Endothelial cell of umbilical vein (primary cell): Measurements from ENCODE around the gene SLC38A8. TPM values are rescaled to one million over a fixed set of nuclear protein-coding genes. Genes with fewer than 3 reads are reported as not detected.

Experiments
- BruUV-seq: library from RNA; stranded (reverse); fragments of 400-500 nt; replicated peaks from 2 replicates; lab custom pipeline; 2021; lab: Mats Ljungman, UMichigan
- CTCF ChIA-PET: fragments of 300-600, 350-600 bp; sonication (Branson Sonifier 250); formaldehyde crosslinking; loops from one replicate; lab custom pipeline; 2021; ENCODE audit warnings: antibody characterized with exemption, inconsistent platforms; lab: Charles Lee
- POLR2A ChIA-PET: fragments of 300-600, 350-600 bp; sonication (Branson Sonifier 250); formaldehyde crosslinking; loops from one replicate; lab custom pipeline; 2021; ENCODE audit warnings: antibody characterized with exemption, inconsistent platforms; lab: Charles Lee
- DNase-seq: peaks from one replicate; pipeline ENCODE4 v3.0.0-alpha.2; 2011; ENCODE audit warnings: low read depth, low spot score
- FAIRE-seq: peaks from 2 replicates; lab custom pipeline; 2011; peaks lifted over from hg19 to GRCh38; lab: Jason Lieb, UNC
- H2AFZ ChIP-seq: 2 replicates; pipeline ENCODE4 v1.6.0; 2012; ENCODE audit warnings: low read depth, low read length, control low read depth, inconsistent platforms
- H3K27ac ChIP-seq: 2 replicates; pipeline ENCODE4 v1.5.1; 2011; ENCODE audit warnings: low read depth, mild to moderate bottlenecking, control low read depth, low read length, moderate library complexity; ENCODE audit not compliant: insufficient read depth
- H3K27me3 ChIP-seq, 2 experiments: 2 replicates each; pipeline versions ENCODE4 v1.6.0 to v1.6.1; 2011; ENCODE audit warnings: low read length in 2 of 2, mixed read lengths in 1 of 2; ENCODE audit not compliant: control insufficient read depth in 2 of 2, insufficient read depth in 2 of 2
- H3K36me3 ChIP-seq, 2 experiments: 2 replicates in 1 of 2; 3 replicates in 1 of 2; pipeline ENCODE4 v1.5.1; 2011; ENCODE audit warnings: low read length in 2 of 2, mild to moderate bottlenecking in 1 of 2, moderate library complexity in 1 of 2; ENCODE audit not compliant: control insufficient read depth in 2 of 2, insufficient read depth in 2 of 2; ENCODE audit errors: extremely low read depth in 1 of 2
- H3K4me1 ChIP-seq: 3 replicates; pipeline ENCODE4 v1.5.1; 2011; ENCODE audit warnings: mild to moderate bottlenecking, low read length; ENCODE audit not compliant: control insufficient read depth, insufficient read depth; ENCODE audit errors: extremely low read depth
- H3K4me2 ChIP-seq: 2 replicates; pipeline ENCODE4 v1.6.1; 2011; ENCODE audit warnings: low read length, control low read depth, mixed read lengths; ENCODE audit not compliant: insufficient read depth
- H3K4me3 ChIP-seq, 3 experiments: fragments of 200-600 bp in 1 of 3; sonication (generic), shearing (Covaris generic) in 1 of 3; replicated peaks in 1 of 3; 2 replicates each; pipeline ENCODE4 v1.5.1; 2011 to 2016; ENCODE audit warnings: control low read depth in 3 of 3, low read length in 3 of 3, mild to moderate bottlenecking in 2 of 3, inconsistent platforms in 1 of 3, low read depth in 1 of 3, moderate library complexity in 1 of 3; ENCODE audit not compliant: insufficient read depth in 1 of 3
- H3K79me2 ChIP-seq: 2 replicates; pipeline ENCODE4 v1.6.0; 2012; ENCODE audit warnings: low read length, inconsistent platforms; ENCODE audit not compliant: control insufficient read depth, insufficient read depth
- H3K9ac ChIP-seq: replicated peaks from 2 replicates; pipeline ENCODE3; 2011; ENCODE audit warnings: low read length, control low read depth; ENCODE audit not compliant: insufficient read depth; ENCODE audit errors: extremely low read depth
- H3K9me1 ChIP-seq: replicated peaks from 3 replicates; pipeline ENCODE4 v1.6.0; 2011; ENCODE audit warnings: mild to moderate bottlenecking, low read length; ENCODE audit not compliant: control insufficient read depth, insufficient read depth; ENCODE audit errors: extremely low read depth
- H3K9me3 ChIP-seq: replicated peaks from 2 replicates; pipeline ENCODE4 v1.5.1; 2012; ENCODE audit warnings: low read length, inconsistent platforms; ENCODE audit not compliant: control insufficient read depth, insufficient read depth
- H4K20me1 ChIP-seq: replicated peaks from 2 replicates; pipeline ENCODE3; 2011; ENCODE audit warnings: mild to moderate bottlenecking, low read length; ENCODE audit not compliant: control insufficient read depth, insufficient read depth; ENCODE audit errors: extremely low read depth
- EZH2 ChIP-seq: IDR thresholded peaks from 2 replicates; pipeline ENCODE4 v1.6.1; 2012; ENCODE audit warnings: borderline replicate concordance, low read depth, mild to moderate bottlenecking, moderate library complexity, low read length, inconsistent platforms; ENCODE audit not compliant: severe bottlenecking
- GATA2 ChIP-seq: IDR thresholded peaks from 2 replicates; pipeline ENCODE4 v1.7.0; 2011; ENCODE audit warnings: low read depth, mild to moderate bottlenecking, moderate library complexity, mixed read lengths, low read length; ENCODE audit not compliant: insufficient read length, insufficient read depth
- JUN ChIP-seq: IDR thresholded peaks from 2 replicates; pipeline ENCODE4 v1.6.1; 2011; ENCODE audit warnings: borderline replicate concordance, low read depth; ENCODE audit not compliant: insufficient read length, insufficient read depth
- POLR2A ChIP-seq: IDR thresholded peaks from 2 replicates; pipeline ENCODE4 v1.6.1; 2012; ENCODE audit warnings: low read depth, mild to moderate bottlenecking, control low read depth, low read length
- POLR2AphosphoS5 ChIP-seq: IDR thresholded peaks from 2 replicates; pipeline ENCODE4 v1.6.1; 2012; ENCODE audit warnings: low read depth, mild to moderate bottlenecking, control low read depth, low read length, moderate library complexity; ENCODE audit not compliant: insufficient read depth
- dilution Hi-C: fragments of 300-500 bp; cut with MboI; formaldehyde crosslinking; loops from one replicate; pipeline ENCODE4 v1.15.0; 2019; ENCODE audit warnings: low sequenced_read_pairs; ENCODE audit not compliant: extremely low pct_ligation_motif_present
- intact Hi-C: fragments of 100-400 bp; cut with micrococcal nuclease; formaldehyde crosslinking; loops from one replicate; pipeline ENCODE4 v1.10.0; 2022
- polyA plus RNA-seq, 4 experiments: library from polyadenylated mRNA; depleted of rRNA in 3 of 4; stranded (reverse) in 3 of 4; unstranded in 1 of 4; fragments of >200 nt; gene quantifications; 2 replicates each; pipeline versions ENCODE4 v1.2.1 to v1.2.3, GENCODE V29; 2011 to 2012; ENCODE audit warnings: missing spikeins in 1 of 4
- total RNA-seq: library from RNA; stranded (reverse); gene quantifications from 2 replicates; pipeline ENCODE4 v1.2.3, GENCODE V29; 2021
- TF ChIP-seq, protein P1 (sequence below), 2 donors: IDR thresholded peaks; 1 replicate in 1 of 2; 2 replicates in 1 of 2; pipeline ENCODE4 v1.5.1; 2011; ENCODE audit warnings: low read length in 2 of 2, mild to moderate bottlenecking in 2 of 2, moderate library complexity in 2 of 2, control low read depth in 1 of 2, inconsistent platforms in 1 of 2, low read depth in 1 of 2; ENCODE audit not compliant: insufficient read depth in 1 of 2; ENCODE audit errors: extremely low read depth in 1 of 2
- TF ChIP-seq, protein P2 (sequence below): IDR thresholded peaks from 2 replicates; pipeline ENCODE4 v1.6.1; 2011; ENCODE audit not compliant: insufficient read depth, insufficient read length

The SLC38A8 gene
- total and polyA plus RNA-seq, 2 donors (not counting 3 experiments of a cell fraction or from before 2014, with no cell fraction given) = not detected

DNA sequence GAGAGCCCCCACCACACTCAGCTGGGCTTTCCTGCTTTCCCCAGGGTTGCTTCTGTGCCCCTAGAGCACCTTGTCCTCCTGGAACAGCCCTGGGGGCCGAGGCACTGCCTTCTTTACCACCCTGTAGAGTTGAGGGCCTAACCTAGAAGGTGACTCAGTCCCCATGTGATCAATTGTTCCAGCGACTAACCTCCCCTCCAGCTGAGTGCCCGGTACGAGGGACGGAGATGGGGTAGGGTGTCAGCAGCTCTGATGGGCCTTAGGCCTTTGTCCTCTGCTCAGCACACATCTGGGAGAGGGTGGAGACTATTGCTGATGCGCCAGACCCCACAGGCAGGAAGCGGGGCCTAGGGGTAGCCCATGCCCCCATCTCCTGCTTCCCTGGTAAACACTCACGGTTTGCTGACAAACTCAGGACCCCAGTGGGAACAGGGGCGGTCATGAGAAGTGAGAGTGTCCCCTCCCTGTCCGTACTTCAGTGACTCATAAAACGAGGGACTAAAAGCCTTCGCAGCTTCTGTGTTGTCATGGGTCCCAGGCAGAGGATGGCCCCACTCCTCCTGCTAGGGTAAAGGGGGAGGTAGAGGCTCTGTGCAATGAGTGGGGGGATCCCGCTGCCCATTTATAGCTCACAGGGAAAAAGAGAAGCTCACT, 41.5 kb downstream of the SLC38A8 start:
- FAIRE-seq = no peak

More for the DNA sequence above, 41.5 kb downstream of the SLC38A8 start:
- CTCF ChIA-PET = interaction anchor here (1.4 kb wide), 1 partner anchor 23 kb away, joined by 4 read pairs; no protein-coding TSS in a partner anchor
- intact Hi-C loops (no loop called here), dilution Hi-C loops (no loop called here)
- no TSS peak for BruUV-seq
- Histone ChIP-seq H3K9me3 (no peaks in the 10 kb centered on the region), H3K9me1 (no peaks in the 10 kb centered on the region), H4K20me1 (no peaks in the 10 kb centered on the region), H3K79me2 (no peaks in the 10 kb centered on the region), H2AFZ (no peak overlapping the region), H3K9ac (no peak overlapping the region), H3K4me1 (no peaks in the 10 kb centered on the region), H3K4me2 (no peak overlapping the region), H3K36me3 (no peaks in the 10 kb centered on the region), H3K4me3 (no peak overlapping the region), H3K27ac (no peak overlapping the region), H3K27me3 (peaks cover 0 to 1% of the 10 kb centered on the region in 2 experiments)
- no peak for DNase-seq
- TF ChIP-seq EZH2 (no peak), GATA2 (no peak), POLR2A (no peak), POLR2AphosphoS5 (no peak), JUN (no peak)
- TF ChIP-seq, protein P1, sequence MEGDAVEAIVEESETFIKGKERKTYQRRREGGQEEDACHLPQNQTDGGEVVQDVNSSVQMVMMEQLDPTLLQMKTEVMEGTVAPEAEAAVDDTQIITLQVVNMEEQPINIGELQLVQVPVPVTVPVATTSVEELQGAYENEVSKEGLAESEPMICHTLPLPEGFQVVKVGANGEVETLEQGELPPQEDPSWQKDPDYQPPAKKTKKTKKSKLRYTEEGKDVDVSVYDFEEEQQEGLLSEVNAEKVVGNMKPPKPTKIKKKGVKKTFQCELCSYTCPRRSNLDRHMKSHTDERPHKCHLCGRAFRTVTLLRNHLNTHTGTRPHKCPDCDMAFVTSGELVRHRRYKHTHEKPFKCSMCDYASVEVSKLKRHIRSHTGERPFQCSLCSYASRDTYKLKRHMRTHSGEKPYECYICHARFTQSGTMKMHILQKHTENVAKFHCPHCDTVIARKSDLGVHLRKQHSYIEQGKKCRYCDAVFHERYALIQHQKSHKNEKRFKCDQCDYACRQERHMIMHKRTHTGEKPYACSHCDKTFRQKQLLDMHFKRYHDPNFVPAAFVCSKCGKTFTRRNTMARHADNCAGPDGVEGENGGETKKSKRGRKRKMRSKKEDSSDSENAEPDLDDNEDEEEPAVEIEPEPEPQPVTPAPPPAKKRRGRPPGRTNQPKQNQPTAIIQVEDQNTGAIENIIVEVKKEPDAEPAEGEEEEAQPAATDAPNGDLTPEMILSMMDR (IDR thresholded peaks at IDR 0.05; ENCODE audit: extremely low read depth in 1 of 2, insufficient read depth in 1 of 2, low read depth in 1 of 2, low read length in 2 of 2) = no peak
- TF ChIP-seq, protein P2, sequence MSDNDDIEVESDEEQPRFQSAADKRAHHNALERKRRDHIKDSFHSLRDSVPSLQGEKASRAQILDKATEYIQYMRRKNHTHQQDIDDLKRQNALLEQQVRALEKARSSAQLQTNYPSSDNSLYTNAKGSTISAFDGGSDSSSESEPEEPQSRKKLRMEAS = no peak
- POLR2A ChIA-PET = no interaction called here
